SU-DHL-6 (cell line): Measurements from ENCODE around the gene DMAP1.

Experiments
- EZH2phosphoT487 ChIP-seq: fragments of 200-600 bp; sonication (generic), shearing (Covaris generic); conservative IDR thresholded peaks from 2 replicates; pipeline ENCODE4 v1.6.1; 2018; ENCODE audit warnings: mild to moderate bottlenecking, antibody characterized with exemption, low read length, moderate library complexity, mixed read lengths
- TF ChIP-seq, protein P1 (sequence below): fragments of 200-600 bp; sonication (generic); IDR thresholded peaks from one replicate; pipeline ENCODE4 v1.5.1; 2017; ENCODE audit warnings: antibody characterized with exemption, mild to moderate bottlenecking, low read length, moderate library complexity; ENCODE audit not compliant: insufficient read depth, poor library complexity, severe bottlenecking

DNA sequence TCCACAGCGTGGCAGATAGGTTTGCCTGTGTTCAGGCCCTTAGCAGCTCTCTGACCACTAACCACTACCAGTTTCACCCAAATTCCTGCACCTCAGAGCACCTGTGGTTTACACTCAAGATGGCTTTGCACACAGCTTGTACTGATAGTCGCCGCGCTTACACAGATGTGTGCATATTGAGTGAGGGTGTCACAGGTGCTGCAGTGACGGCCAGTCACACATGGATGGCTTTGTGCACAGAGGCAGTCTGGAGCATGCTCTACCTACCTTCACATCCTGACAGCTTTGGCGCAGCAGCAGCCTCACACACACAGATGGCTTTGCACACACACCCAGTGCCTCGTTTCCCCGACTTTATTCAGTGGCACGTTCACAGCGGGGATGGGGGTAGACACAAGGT is 7.5 kb downstream of the DMAP1 start:
- TF ChIP-seq, protein P1, sequence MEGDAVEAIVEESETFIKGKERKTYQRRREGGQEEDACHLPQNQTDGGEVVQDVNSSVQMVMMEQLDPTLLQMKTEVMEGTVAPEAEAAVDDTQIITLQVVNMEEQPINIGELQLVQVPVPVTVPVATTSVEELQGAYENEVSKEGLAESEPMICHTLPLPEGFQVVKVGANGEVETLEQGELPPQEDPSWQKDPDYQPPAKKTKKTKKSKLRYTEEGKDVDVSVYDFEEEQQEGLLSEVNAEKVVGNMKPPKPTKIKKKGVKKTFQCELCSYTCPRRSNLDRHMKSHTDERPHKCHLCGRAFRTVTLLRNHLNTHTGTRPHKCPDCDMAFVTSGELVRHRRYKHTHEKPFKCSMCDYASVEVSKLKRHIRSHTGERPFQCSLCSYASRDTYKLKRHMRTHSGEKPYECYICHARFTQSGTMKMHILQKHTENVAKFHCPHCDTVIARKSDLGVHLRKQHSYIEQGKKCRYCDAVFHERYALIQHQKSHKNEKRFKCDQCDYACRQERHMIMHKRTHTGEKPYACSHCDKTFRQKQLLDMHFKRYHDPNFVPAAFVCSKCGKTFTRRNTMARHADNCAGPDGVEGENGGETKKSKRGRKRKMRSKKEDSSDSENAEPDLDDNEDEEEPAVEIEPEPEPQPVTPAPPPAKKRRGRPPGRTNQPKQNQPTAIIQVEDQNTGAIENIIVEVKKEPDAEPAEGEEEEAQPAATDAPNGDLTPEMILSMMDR, result no peak
- TF ChIP-seq EZH2phosphoT487, result no peak
